ENCODE data around the gene EPB41L2.

The EPB41L2 gene

DNA sequence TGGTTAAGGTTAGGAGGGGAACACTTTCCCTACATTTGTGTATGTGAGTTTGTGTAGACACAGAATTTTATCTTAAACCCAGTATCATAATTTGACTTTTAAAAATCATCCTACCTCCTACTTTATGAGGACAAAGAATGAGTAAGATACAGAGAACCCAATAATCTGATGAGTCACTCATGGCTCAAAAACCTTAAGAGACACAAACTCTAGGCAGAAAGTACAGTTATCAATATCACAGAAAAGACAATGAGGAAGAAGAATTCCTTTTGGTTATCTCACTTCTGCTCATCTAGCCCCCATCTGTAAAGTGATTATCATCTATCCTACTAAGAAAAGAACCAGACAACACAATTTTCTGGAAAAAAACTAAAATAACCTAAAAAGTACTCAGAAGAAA lies 87.7 kb downstream of the EPB41L2 start:
- Histone ChIP-seq H3K4me3 (ENCODE audit: low read depth, low read length) (no peak overlapping the region), H3K27me3 (no peaks in the 10 kb centered on the region), H3K36me3 (no peaks in the 10 kb centered on the region), H3K9me3 (no peaks in the 10 kb centered on the region), H3K4me1 (no peaks in the 10 kb centered on the region)
- no peak for DNase-seq
- no peak for TF ChIP-seq CTCF (IDR thresholded peaks at IDR 0.05; ENCODE audit: low read depth, low read length)

DNA sequence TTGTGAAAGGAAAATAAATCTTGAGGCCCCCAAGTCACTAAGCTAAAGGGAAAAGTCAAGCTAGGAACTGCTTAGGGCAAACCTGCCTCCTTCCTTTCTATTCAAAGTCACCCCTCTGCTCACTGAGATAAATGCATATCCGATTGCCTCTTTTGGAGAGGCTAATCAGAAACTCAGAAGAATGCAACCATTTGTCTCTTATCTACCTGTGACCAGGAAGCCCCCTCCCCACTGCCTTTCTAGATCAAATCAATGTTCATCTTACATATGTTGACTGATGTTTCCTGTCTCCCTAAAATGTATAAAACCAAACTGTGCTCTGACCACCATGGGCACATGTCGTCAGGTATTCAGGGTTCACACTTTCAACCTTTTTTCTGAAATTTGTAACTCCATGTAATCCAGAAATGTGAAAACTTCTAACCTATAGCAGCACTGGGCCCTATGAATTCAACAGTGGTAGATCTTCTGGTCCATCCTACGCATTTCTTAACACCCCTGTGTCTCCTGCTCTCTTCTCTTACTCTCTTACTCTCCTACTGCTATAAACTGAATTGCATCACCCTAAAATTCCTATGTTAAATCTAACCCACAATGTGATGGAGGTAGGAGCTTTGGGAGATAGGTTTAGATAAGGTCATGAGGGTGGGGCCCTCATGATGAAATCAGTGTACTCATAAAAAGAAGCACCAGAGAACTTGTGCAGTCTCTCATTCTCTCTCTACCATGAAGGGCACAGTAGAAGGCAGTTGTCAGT lies 89.3 kb downstream of the EPB41L2 start:
- no peak for DNase-seq
- Histone ChIP-seq H3K36me3 (no peaks in the 10 kb centered on the region), H3K27me3 (no peaks in the 10 kb centered on the region), H3K9me3 (no peaks in the 10 kb centered on the region), H3K4me1 (no peaks in the 10 kb centered on the region), H3K4me3 (ENCODE audit: low read depth, low read length) (no peak overlapping the region)
- TF ChIP-seq CTCF (IDR thresholded peaks at IDR 0.05; ENCODE audit: low read depth, low read length), result no peak

DNA sequence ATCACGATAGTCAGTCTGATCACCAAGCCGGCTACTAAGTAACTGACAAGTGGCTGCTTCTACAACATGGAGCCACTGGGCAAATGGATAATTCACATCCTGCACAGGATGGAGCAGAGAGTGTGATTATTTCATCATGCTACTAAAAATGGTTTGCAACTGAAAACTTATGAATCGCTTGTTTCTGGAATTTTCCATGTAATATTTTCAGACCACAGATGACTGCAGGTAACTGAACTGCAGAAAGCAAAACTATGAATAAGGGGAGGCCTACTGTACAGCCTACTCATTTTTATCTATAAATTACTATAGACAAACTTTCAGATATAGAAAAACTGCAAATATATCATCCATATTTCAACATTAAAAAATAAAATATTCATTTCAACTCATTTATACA lies 91.5 kb downstream of the EPB41L2 start:
- TF ChIP-seq CTCF (IDR thresholded peaks at IDR 0.05; ENCODE audit: low read depth, low read length), result no peak
- no peaks in the 10 kb centered on the region for H3K4me1 ChIP-seq
- H3K4me3 ChIP-seq (ENCODE audit: low read depth, low read length), result no peak overlapping the region

DNA sequence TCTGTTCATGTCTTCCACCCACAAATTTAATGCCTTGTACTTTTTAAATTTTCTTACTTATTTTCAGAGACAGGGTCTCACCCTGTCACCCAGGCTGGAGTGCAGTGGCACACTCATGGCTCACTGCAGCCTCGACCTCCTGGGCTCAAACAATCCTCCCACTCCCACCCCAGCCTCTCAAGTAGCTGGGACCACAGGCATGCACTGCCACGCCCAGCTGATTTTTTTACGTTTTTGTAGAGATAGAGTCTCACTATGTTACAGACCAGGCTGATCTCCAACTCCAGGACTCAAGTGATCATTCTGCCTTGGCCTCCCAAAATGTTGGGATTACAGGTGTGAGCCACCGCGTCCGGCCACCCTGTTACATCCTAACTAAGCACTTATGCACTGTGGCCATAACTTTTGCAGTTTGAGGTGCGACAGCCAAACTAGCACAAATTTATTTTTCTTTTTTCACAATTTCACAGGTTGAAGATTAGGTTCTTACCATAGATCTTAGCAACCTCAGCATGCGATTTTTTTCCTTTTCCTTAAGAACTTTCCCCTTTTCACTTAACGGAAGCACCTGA lies 92.1 kb downstream of the EPB41L2 start:
- H3K4me3 ChIP-seq (ENCODE audit: low read depth, low read length), result no peak overlapping the region
- no peaks in the 10 kb centered on the region for H3K36me3 ChIP-seq
- no peaks in the 10 kb centered on the region for H3K4me1 ChIP-seq
- no peak for TF ChIP-seq CTCF (IDR thresholded peaks at IDR 0.05; ENCODE audit: low read depth, low read length)
- DNase-seq, result no peak
- no peaks in the 10 kb centered on the region for H3K27me3 ChIP-seq
- no peaks in the 10 kb centered on the region for H3K9me3 ChIP-seq

More for the DNA sequence above, 91.5 kb downstream of the EPB41L2 start:
- no peaks in the 10 kb centered on the region for H3K27me3 ChIP-seq
- no peak for DNase-seq
- no peaks in the 10 kb centered on the region for H3K36me3 ChIP-seq
- H3K9me3 ChIP-seq, result no peaks in the 10 kb centered on the region

GRCh38 chr6:130969791-130970491 lies 93.1 kb downstream of the EPB41L2 start:
- no peak for TF ChIP-seq CTCF (IDR thresholded peaks at IDR 0.05; ENCODE audit: low read depth, low read length)
- H3K9me3 ChIP-seq, result no peaks in the 10 kb centered on the region
- no peak overlapping the region for H3K4me3 ChIP-seq (ENCODE audit: low read depth, low read length)
- no peaks in the 10 kb centered on the region for H3K4me1 ChIP-seq
- no peaks in the 10 kb centered on the region for H3K36me3 ChIP-seq
- DNase-seq, result no peak
- H3K27me3 ChIP-seq, result no peaks in the 10 kb centered on the region

DNA sequence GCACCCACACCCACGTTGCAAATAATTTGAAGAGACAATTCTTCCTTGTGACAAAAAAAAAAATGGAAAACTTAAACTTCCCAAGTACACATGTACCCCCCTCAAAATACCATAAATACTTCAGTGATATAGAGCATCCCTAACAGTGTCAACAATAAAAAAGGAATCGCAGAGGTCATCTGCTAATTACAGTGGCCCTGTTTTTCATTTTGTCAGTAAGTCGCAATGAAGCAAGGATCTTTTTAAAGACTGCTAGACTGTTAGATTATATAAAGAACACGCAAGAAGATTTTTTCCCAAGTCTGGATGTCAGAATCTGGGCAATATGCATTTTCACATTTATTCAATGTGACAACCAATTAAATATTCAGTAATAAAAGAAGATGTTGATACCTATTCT lies 93.9 kb downstream of the EPB41L2 start:
- no peak for TF ChIP-seq CTCF (IDR thresholded peaks at IDR 0.05; ENCODE audit: low read depth, low read length)
- DNase-seq, result no peak
- Histone ChIP-seq H3K4me3 (ENCODE audit: low read depth, low read length) (no peak overlapping the region), H3K36me3 (no peaks in the 10 kb centered on the region), H3K9me3 (no peaks in the 10 kb centered on the region), H3K4me1 (no peaks in the 10 kb centered on the region), H3K27me3 (no peaks in the 10 kb centered on the region)

All from BE2C (cell line).